GM23248 (cell line): ENCODE results near the gene PROCA1. TPM values are rescaled to one million over a fixed set of nuclear protein-coding genes. Genes with fewer than 3 reads are reported as not detected.

Source experiments
- DNase-seq: peaks from one replicate; pipeline ENCODE4 v3.0.0-alpha.2; 2015
- H2AFZ ChIP-seq: fragments of 200-600 bp; sonication (generic); 2 replicates; pipeline ENCODE4 v1.6.1; 2016; ENCODE audit warnings: antibody characterized with exemption
- H3F3A ChIP-seq: fragments of 200-600 bp; sonication (generic); 2 replicates; pipeline ENCODE4 v1.6.1; 2016; ENCODE audit warnings: mild to moderate bottlenecking, antibody characterized with exemption, mixed run types; ENCODE audit not compliant: insufficient read depth
- H3K27ac ChIP-seq: fragments of 200-600 bp; sonication (generic); 2 replicates; pipeline ENCODE4 v1.5.1; 2016; ENCODE audit warnings: mild to moderate bottlenecking
- H3K27me3 ChIP-seq: fragments of 200-600 bp; sonication (generic); replicated peaks from 2 replicates; pipeline ENCODE4 v1.6.1; 2016; ENCODE audit warnings: mild to moderate bottlenecking; ENCODE audit not compliant: insufficient read depth
- H3K36me3 ChIP-seq: fragments of 200-600 bp; sonication (generic); 2 replicates; pipeline ENCODE4 v1.6.1; 2016; ENCODE audit warnings: low read depth, mild to moderate bottlenecking
- H3K4me1 ChIP-seq: fragments of 200-600 bp; sonication (generic); 2 replicates; pipeline ENCODE4 v1.6.1; 2016; ENCODE audit warnings: mild to moderate bottlenecking; ENCODE audit not compliant: insufficient read depth
- H3K4me2 ChIP-seq: fragments of 200-600 bp; sonication (generic); one replicate; pipeline ENCODE4 v1.6.1; 2016; ENCODE audit warnings: mild to moderate bottlenecking; ENCODE audit not compliant: unreplicated experiment
- H3K4me3 ChIP-seq: fragments of 200-600 bp; sonication (generic); 2 replicates; pipeline ENCODE4 v1.5.1; 2016; ENCODE audit warnings: mild to moderate bottlenecking
- H3K79me2 ChIP-seq: fragments of 200-600 bp; sonication (generic); 2 replicates; pipeline ENCODE4 v1.6.1; 2016; ENCODE audit warnings: mild to moderate bottlenecking; ENCODE audit not compliant: insufficient read depth
- H3K9ac ChIP-seq: fragments of 200-600 bp; sonication (generic); 2 replicates; pipeline ENCODE4 v1.6.1; 2016; ENCODE audit warnings: mild to moderate bottlenecking
- H3K9me2 ChIP-seq: fragments of 200-600 bp; sonication (generic); 2 replicates; pipeline ENCODE4 v1.6.1; 2016; ENCODE audit warnings: mixed run types, mild to moderate bottlenecking, moderate library complexity; ENCODE audit not compliant: insufficient read depth
- H3K9me3 ChIP-seq: fragments of 200-600 bp; sonication (generic); one replicate; pipeline ENCODE4 v1.6.1; 2017; ENCODE audit warnings: low read depth
- H4K20me1 ChIP-seq: fragments of 200-600 bp; sonication (generic); 2 replicates; pipeline ENCODE4 v1.6.0; 2016; ENCODE audit not compliant: insufficient read depth
- EZH2 ChIP-seq: fragments of 200-600 bp; sonication (generic); IDR thresholded peaks from 2 replicates; pipeline ENCODE4 v1.6.1; 2018; ENCODE audit warnings: antibody characterized with exemption, mild to moderate bottlenecking; ENCODE audit not compliant: insufficient read depth, poor library complexity, severe bottlenecking
- EZH2phosphoT487 ChIP-seq: fragments of 200-600 bp; sonication (generic); IDR thresholded peaks from 2 replicates; pipeline ENCODE4 v1.6.1; 2018; ENCODE audit warnings: antibody characterized with exemption, moderate library complexity, mild to moderate bottlenecking, low read depth; ENCODE audit not compliant: insufficient read depth
- WGBS, 2 experiments: methylation state at CpG; one replicate each; pipeline ENCODE4 v1.1.6; 2015 to 2017; ENCODE audit warnings: low lambda C conversion rate in 2 of 2, low coverage in 1 of 2; ENCODE audit errors: missing lambda C conversion rate in 2 of 2; 5-methylcytosine and 5-hydroxymethylcytosine counted together
- in situ Hi-C: fragments of 300-500 bp; cut with MboI; formaldehyde crosslinking; loops from 2 replicates; pipeline ENCODE4 v1.15.0; 2020
- polyA plus RNA-seq: library from polyadenylated mRNA; unstranded; fragments of >200 nt; fragmentation: Nextera tagmentation; extraction: Ambion mirVana; gene quantifications from 2 replicates; pipeline ENCODE4 v1.2.1, GENCODE V29; 2016
- total RNA-seq: library from RNA; depleted of rRNA; stranded (reverse); fragments of >200 nt; shearing (Covaris generic); gene quantifications from 2 replicates; pipeline ENCODE4 v1.2.3, GENCODE V29; 2014

The PROCA1 gene
- total and polyA plus RNA-seq, 2 experiments from 2014 or later = 0.41 to 0.65 TPM

GRCh38 chr17:28705728-28706334 is 5.9 kb downstream of the PROCA1 start:
- TF ChIP-seq EZH2phosphoT487 (no peak), EZH2 (no peak)
- in situ Hi-C loops = no loop called here
- no peaks in the 10 kb centered on the region for H3K9me2 ChIP-seq
- no peak overlapping the region for H2AFZ ChIP-seq
- H3K9ac ChIP-seq = no peak overlapping the region
- WGBS, 2 experiments = 53 to 60% methylated on average over 10 of the region's 10 CpGs
- peaks cover 10% of the 10 kb centered on the region for H3F3A ChIP-seq
- no peaks in the 10 kb centered on the region for H3K36me3 ChIP-seq
- H3K4me2 ChIP-seq = no peak overlapping the region
- DNase-seq = no peak
- H3K4me1 ChIP-seq = no peaks in the 10 kb centered on the region
- H3K79me2 ChIP-seq = no peaks in the 10 kb centered on the region
- H3K4me3 ChIP-seq = no peak overlapping the region
- H4K20me1 ChIP-seq = no peaks in the 10 kb centered on the region
- H3K27ac ChIP-seq = no peak overlapping the region
- H3K27me3 ChIP-seq = no peaks in the 10 kb centered on the region
- H3K9me3 ChIP-seq = no peaks in the 10 kb centered on the region

- Histone ChIP-seq H3K27me3 (no peaks in the 10 kb centered on the region), H3K4me3 (no peak overlapping the region), H3F3A (peaks cover 6% of the 10 kb centered on the region; the same call in 1 of the 2 replicates), H3K9ac (no peak overlapping the region), H3K9me2 (no peaks in the 10 kb centered on the region), H3K79me2 (no peaks in the 10 kb centered on the region), H3K4me1 (no peaks in the 10 kb centered on the region), H4K20me1 (no peaks in the 10 kb centered on the region), H3K9me3 (no peaks in the 10 kb centered on the region), H2AFZ (no peak overlapping the region), H3K27ac (no peak overlapping the region), H3K4me2 (no peak overlapping the region), H3K36me3 (peaks cover 1% of the 10 kb centered on the region; the same call in 1 of the 2 replicates)
- 56 to 65% methylated on average over 2 to 5 of the region's 5 CpGs for WGBS, 2 experiments
- in situ Hi-C loops = no loop called here
- TF ChIP-seq EZH2phosphoT487 = no peak
- TF ChIP-seq EZH2 = no peak
- DNase-seq = no peak
Observed at GRCh38 chr17:28705074-28705659, 6.5 kb downstream of the PROCA1 start.

- no peaks in the 10 kb centered on the region for H3K9me3 ChIP-seq
- H4K20me1 ChIP-seq = no peaks in the 10 kb centered on the region
- H3K27me3 ChIP-seq = no peaks in the 10 kb centered on the region
- no peaks in the 10 kb centered on the region for H3F3A ChIP-seq
- no peaks in the 10 kb centered on the region for H3K4me1 ChIP-seq
- no peaks in the 10 kb centered on the region for H3K79me2 ChIP-seq
- no peak overlapping the region for H3K27ac ChIP-seq
- 84 to 87% methylated on average over 13 to 14 of the region's 14 CpGs for WGBS, 2 experiments
- peaks cover 8% of the 10 kb centered on the region; the same call in 1 of the 2 replicates for H3K36me3 ChIP-seq
- H3K9ac ChIP-seq = no peak overlapping the region
- no peak overlapping the region for H3K4me2 ChIP-seq
- H3K4me3 ChIP-seq = no peak overlapping the region
- in situ Hi-C loops = no loop called here
- no peak for TF ChIP-seq EZH2
- no peak for TF ChIP-seq EZH2phosphoT487
- no peak overlapping the region for H2AFZ ChIP-seq
- H3K9me2 ChIP-seq = no peaks in the 10 kb centered on the region
- no peak for DNase-seq
Observed at GRCh38 chr17:28704219-28704858, 7.3 kb downstream of the PROCA1 start.

GRCh38 chr17:28703552-28704218 is 8.0 kb downstream of the PROCA1 start:
- Histone ChIP-seq H3K79me2 (no peaks in the 10 kb centered on the region), H3K27me3 (no peaks in the 10 kb centered on the region), H4K20me1 (no peaks in the 10 kb centered on the region), H3K9me3 (no peaks in the 10 kb centered on the region), H2AFZ (no peak overlapping the region), H3K4me2 (no peak overlapping the region), H3K36me3 (peaks cover 8% of the 10 kb centered on the region; the same call in 1 of the 2 replicates), H3K4me1 (no peaks in the 10 kb centered on the region), H3K9me2 (no peaks in the 10 kb centered on the region), H3F3A (no peaks in the 10 kb centered on the region), H3K4me3 (no peak overlapping the region), H3K9ac (no peak overlapping the region), H3K27ac (no peak overlapping the region)
- no peak for DNase-seq
- TF ChIP-seq EZH2phosphoT487 (no peak), EZH2 (no peak)
- in situ Hi-C loops = no loop called here
- 71 to 74% methylated on average over 16 of the region's 16 CpGs for WGBS, 2 experiments
